WTC11 (cell line): ENCODE data around the gene ETF1.

Source experiments
- ATF2 ChIP-seq: sonication (generic); formaldehyde crosslinking; IDR thresholded peaks from 2 replicates; pipeline ENCODE4 v1.8.1; 2022; ENCODE audit warnings: low read depth, missing genetic modification reagents, borderline replicate concordance
- ETV6 ChIP-seq: sonication (generic); formaldehyde crosslinking; IDR thresholded peaks from 2 replicates; pipeline ENCODE4 v1.8.1; 2022; ENCODE audit warnings: mild to moderate bottlenecking, missing genetic modification reagents
- FOXP4 ChIP-seq: sonication (generic); formaldehyde crosslinking; IDR thresholded peaks from 2 replicates; pipeline ENCODE4 v1.8.0; 2022; ENCODE audit warnings: mild to moderate bottlenecking, missing genetic modification reagents
- GABPB1 ChIP-seq: sonication (generic); formaldehyde crosslinking; IDR thresholded peaks from 2 replicates; pipeline ENCODE4 v1.8.1; 2023; ENCODE audit warnings: mild to moderate bottlenecking, missing genetic modification reagents
- JUN ChIP-seq: sonication (generic); formaldehyde crosslinking; IDR thresholded peaks from 2 replicates; pipeline ENCODE4 v1.8.0; 2023; ENCODE audit warnings: mild to moderate bottlenecking, missing genetic modification reagents
- MAX ChIP-seq: sonication (generic); formaldehyde crosslinking; IDR thresholded peaks from 2 replicates; pipeline ENCODE4 v1.8.0; 2022; ENCODE audit warnings: mild to moderate bottlenecking, missing genetic modification reagents
- NR2C2 ChIP-seq: sonication (generic); formaldehyde crosslinking; IDR thresholded peaks from 2 replicates; pipeline ENCODE4 v1.8.0; 2022; ENCODE audit warnings: mild to moderate bottlenecking, missing genetic modification reagents
- SMAD3 ChIP-seq: sonication (generic); formaldehyde crosslinking; IDR thresholded peaks from 2 replicates; pipeline ENCODE4 v1.8.0; 2022; ENCODE audit warnings: missing genetic modification reagents, mild to moderate bottlenecking, borderline replicate concordance
- TF ChIP-seq, protein P1 (sequence below): fragments of 200-600 bp; IDR thresholded peaks from 2 replicates; pipeline ENCODE4 v1.8.0; 2022; ENCODE audit warnings: antibody characterized with exemption
- TF ChIP-seq, protein P2 (sequence below): sonication (generic); formaldehyde crosslinking; IDR thresholded peaks from 2 replicates; pipeline ENCODE4 v1.8.0; 2022; ENCODE audit warnings: mild to moderate bottlenecking, missing genetic modification reagents
- TF ChIP-seq, protein P3 (sequence below): sonication (generic); formaldehyde crosslinking; IDR thresholded peaks from 2 replicates; pipeline ENCODE4 v1.8.0; 2022; ENCODE audit warnings: missing genetic modification reagents

DNA sequence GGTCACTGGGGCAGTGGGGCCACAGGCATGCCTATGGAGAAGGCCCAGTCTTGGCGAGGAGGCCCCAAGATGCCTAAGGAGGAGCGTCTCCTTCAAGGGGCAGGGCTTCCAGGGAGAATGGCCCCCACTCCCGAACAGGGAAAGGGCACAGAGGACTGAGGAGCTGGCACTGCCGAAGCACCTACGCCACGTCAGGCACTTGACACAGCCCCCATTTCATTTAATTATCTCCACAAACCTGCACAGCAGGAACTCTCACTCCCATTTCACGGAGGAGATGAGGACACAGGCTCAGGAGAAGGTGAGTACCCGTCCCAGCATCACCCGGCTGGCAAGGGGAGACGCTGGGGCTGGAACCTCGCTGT is 51.8 kb downstream of the ETF1 start:
- TF ChIP-seq NR2C2 (CRISPR knock-in tag) = no peak
- no peak for TF ChIP-seq JUN (CRISPR knock-in tag)
- no peak for TF ChIP-seq GABPB1
- TF ChIP-seq, protein P1, sequence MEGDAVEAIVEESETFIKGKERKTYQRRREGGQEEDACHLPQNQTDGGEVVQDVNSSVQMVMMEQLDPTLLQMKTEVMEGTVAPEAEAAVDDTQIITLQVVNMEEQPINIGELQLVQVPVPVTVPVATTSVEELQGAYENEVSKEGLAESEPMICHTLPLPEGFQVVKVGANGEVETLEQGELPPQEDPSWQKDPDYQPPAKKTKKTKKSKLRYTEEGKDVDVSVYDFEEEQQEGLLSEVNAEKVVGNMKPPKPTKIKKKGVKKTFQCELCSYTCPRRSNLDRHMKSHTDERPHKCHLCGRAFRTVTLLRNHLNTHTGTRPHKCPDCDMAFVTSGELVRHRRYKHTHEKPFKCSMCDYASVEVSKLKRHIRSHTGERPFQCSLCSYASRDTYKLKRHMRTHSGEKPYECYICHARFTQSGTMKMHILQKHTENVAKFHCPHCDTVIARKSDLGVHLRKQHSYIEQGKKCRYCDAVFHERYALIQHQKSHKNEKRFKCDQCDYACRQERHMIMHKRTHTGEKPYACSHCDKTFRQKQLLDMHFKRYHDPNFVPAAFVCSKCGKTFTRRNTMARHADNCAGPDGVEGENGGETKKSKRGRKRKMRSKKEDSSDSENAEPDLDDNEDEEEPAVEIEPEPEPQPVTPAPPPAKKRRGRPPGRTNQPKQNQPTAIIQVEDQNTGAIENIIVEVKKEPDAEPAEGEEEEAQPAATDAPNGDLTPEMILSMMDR = no peak
- TF ChIP-seq ETV6 (CRISPR knock-in tag) = no peak
- no peak for TF ChIP-seq FOXP4 (CRISPR knock-in tag)
- TF ChIP-seq ATF2 = no peak
- TF ChIP-seq, protein P2, sequence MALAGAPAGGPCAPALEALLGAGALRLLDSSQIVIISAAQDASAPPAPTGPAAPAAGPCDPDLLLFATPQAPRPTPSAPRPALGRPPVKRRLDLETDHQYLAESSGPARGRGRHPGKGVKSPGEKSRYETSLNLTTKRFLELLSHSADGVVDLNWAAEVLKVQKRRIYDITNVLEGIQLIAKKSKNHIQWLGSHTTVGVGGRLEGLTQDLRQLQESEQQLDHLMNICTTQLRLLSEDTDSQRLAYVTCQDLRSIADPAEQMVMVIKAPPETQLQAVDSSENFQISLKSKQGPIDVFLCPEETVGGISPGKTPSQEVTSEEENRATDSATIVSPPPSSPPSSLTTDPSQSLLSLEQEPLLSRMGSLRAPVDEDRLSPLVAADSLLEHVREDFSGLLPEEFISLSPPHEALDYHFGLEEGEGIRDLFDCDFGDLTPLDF (CRISPR knock-in tag) = no peak
- TF ChIP-seq, protein P3, sequence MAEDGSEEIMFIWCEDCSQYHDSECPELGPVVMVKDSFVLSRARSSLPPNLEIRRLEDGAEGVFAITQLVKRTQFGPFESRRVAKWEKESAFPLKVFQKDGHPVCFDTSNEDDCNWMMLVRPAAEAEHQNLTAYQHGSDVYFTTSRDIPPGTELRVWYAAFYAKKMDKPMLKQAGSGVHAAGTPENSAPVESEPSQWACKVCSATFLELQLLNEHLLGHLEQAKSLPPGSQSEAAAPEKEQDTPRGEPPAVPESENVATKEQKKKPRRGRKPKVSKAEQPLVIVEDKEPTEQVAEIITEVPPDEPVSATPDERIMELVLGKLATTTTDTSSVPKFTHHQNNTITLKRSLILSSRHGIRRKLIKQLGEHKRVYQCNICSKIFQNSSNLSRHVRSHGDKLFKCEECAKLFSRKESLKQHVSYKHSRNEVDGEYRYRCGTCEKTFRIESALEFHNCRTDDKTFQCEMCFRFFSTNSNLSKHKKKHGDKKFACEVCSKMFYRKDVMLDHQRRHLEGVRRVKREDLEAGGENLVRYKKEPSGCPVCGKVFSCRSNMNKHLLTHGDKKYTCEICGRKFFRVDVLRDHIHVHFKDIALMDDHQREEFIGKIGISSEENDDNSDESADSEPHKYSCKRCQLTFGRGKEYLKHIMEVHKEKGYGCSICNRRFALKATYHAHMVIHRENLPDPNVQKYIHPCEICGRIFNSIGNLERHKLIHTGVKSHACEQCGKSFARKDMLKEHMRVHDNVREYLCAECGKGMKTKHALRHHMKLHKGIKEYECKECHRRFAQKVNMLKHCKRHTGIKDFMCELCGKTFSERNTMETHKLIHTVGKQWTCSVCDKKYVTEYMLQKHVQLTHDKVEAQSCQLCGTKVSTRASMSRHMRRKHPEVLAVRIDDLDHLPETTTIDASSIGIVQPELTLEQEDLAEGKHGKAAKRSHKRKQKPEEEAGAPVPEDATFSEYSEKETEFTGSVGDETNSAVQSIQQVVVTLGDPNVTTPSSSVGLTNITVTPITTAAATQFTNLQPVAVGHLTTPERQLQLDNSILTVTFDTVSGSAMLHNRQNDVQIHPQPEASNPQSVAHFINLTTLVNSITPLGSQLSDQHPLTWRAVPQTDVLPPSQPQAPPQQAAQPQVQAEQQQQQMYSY (CRISPR knock-in tag) = no peak
- TF ChIP-seq SMAD3 = no peak
- no peak for TF ChIP-seq MAX
